COLO668 (cell line): ENCODE results near the gene NR4A2.

Experiments used
- DNase-seq: peaks from one replicate; lab custom pipeline; 2025; ENCODE audit not compliant: unreplicated experiment; lab: John Stamatoyannopoulos, UW

Gene NR4A2

DNA sequence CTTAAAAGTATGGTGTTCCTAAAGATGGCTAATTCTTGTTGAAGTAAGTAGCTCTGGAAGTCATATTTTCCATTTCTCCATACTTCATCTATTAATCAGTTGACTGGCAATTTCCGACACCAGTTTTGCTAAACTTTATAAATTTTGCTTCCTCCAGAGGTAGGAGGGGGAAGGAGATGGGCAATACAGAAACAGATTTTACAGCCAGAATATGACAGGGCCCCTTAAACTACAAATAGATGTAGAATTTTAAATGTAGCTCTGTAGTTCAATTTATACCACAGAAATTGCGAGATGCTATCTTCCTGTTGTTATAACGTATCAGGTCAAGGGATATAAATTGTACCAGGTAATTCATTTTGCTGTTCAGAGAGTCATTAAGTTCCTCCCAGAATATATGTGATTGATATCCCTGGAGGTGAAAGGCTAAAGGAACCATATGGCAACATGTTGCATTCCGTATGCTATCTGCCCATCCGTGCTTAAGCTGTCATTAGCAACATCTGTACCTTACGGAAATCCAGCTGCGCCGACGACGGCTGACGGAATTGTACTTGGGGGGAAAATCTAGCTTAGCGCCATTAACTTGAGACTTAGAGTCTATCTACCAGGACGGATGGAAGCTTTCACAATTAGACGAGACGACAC is 8.4 kb upstream of the NR4A2 start:
- peak; percentile 63 for DNase-seq

DNA sequence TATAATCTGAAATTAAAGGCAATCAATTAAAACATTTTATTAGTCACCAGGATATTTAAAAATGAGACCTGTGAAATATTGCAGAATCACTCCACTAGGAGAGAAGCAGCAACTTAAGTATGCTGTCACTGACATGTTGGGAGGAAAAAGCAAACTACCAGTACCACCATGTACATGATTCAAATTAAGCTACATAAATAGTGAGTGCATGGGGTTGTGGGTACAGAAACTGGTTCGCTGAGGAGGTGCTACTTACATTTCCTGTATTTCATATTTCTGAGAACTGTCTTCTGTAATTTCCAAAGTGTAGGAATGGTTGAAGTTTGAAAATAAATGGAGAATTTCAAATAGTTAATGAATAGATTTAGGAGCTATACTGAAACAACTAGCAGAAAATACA is 7.9 kb upstream of the NR4A2 start:
- no peak for DNase-seq

- no peak for DNase-seq
Measured at GRCh38 chr2:156339865-156340264, 7.3 kb upstream of the NR4A2 start.

GRCh38 chr2:156339110-156339847 is 6.8 kb upstream of the NR4A2 start:
- peak; percentile 24 for DNase-seq

DNA sequence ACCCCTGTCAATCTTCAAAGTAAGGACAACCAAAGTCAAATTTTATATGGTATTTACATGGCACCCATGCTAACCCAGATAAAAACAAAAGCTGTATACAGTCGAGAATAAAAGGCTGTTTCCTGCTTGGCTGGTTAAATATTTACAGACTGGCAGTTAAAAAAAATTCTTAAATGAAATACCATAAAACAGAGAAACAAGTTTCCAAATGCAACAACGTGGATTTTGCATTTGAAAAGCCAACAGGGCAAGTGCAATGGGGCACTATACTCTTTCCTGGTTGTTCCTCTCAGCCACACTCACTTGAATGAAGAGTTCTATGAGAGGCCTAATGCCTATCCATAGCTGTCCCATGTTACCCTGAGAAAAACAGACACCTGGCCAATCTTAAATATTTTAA is 6.1 kb upstream of the NR4A2 start:
- no peak for DNase-seq

GRCh38 chr2:156334496-156335478 is 2.3 kb upstream of the NR4A2 start:
- peak; percentile 90 for DNase-seq

DNA sequence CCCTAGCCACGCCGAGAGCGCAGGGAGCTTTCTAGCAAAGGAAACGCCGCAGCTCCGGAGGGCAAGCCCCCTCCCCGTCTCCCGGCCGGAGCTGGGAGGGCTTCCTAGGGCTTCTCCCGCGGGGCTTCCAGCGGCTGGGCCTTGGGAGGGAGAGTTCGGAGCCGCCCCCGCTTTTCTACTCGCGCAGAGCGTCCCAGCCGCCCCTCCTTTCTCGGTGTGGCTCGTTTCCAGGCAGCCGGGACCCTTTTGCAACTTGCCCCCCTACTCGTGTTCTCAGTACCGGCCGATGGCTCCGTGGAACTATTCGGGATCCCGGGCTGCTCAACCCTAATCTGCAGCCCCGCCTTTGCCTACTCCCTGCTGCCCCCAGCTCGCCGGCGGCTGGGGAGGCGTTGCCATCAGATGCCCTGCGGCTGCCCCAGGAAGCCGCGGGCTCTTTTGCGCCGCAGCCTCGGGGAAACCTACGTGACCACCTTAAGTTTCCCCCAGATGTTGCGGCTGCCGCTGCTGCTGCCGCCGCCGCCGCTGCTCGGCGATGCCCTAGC is 1.5 kb upstream of the NR4A2 start:
- peak; percentile 82 for DNase-seq

DNA sequence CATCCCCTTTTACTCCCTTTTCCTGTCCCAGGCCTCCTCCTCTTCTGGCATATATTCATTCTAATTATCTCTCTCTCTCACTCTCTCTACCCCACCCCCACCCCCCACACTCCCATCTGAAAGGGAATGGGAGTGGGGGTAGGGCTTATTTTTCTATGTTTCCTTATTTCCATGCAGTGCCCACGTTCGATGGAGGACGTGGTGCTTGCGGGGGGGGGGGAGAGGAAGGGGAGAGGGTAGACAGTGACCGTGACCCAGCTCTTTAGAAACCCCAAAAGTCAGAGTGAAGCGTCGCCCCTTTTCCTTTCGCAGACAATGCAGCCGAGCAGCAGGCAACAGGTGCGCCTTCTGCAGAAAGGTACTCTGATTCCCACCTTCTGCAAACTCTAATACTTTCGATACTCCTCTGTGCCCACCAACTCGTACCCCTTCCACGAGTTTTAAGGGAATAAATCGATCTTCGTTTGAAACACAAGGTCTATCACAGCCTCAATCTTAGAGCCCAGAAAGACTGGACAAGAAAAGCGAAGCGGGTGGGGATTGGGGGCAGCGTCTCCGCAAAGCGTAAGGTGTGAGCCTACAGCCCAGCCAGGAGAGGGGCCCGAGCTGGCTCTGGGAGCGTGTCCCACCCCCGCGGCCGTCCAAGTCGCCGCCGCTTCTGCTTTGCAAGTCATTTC is 891 bp upstream of the NR4A2 start:
- DNase-seq: peak; percentile 47

- DNase-seq: no peak
Measured at GRCh38 chr2:156332284-156332533, 312 bp downstream of the NR4A2 start.

DNA sequence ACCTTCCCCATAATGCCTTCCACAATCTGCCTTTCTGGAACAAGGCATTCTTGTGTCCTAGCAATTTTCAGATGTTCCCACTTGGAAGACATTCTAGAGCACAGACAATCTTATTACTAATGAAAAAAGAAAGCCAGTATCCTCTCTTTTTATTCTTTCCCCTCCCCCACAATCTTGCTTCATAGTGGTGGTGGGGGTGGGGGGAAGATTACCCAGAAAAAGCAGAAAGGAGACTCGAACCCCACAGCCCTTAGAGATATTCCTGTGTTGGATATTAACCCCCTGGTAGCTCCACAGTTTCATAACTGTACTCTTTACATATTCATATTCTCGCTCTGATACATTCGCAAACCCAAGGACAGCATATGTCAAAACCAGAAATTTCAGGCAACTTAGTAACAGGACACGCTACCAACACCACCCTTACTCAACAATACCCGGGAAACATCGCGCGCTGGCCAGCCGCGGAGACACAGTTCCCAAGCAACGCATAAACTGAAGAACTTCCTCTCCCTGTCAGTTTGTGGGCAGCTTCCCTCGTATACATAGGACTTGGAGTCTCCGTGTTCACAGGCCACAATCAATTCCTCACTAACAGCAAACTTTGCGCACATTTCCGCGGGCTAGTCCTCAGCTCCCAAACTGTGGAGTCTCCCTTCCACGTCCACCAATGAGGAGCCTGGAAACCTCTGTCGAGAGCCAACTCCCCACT is 793 bp downstream of the NR4A2 start:
- DNase-seq: peak; percentile 72

DNA sequence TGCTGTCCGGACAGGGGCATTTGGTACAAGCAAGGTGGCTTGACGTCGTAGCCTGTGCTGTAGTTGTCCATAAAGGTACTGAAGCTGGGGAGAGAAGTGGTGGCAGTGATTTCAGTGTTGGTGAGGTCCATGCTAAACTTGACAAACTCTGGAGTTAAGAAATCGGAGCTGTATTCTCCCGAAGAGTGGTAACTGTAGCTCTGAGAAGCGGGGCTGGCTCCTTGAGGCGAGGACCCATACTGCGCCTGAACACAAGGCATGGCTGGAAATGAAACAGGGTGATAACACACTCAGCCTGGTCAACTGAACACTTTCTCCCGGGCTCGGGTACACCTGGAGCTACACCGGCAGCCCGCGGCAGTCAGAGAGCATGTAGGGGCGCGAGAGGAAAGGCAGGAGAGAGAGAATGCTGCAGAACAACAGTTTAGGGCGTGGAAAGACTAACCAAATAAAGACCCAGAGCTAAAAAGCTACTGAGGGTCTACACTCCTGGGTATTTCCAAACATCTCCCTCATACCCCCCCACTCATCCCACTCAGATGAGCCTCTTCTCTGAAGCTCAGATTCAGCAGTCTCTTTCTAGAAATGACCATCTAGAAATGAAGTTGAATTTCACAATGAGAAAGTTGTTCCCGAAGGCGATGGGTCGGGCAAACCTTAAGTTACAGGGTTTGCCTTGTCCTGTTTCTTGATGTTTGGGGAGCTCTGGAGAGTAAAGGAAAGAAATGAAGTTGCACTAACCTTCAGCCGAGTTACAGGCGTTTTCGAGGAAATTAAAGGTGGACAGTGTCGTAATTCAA is 2.4 kb downstream of the NR4A2 start:
- no peak for DNase-seq

- no peak for DNase-seq
Measured at GRCh38 chr2:156329031-156329926, 3.2 kb downstream of the NR4A2 start.

DNA sequence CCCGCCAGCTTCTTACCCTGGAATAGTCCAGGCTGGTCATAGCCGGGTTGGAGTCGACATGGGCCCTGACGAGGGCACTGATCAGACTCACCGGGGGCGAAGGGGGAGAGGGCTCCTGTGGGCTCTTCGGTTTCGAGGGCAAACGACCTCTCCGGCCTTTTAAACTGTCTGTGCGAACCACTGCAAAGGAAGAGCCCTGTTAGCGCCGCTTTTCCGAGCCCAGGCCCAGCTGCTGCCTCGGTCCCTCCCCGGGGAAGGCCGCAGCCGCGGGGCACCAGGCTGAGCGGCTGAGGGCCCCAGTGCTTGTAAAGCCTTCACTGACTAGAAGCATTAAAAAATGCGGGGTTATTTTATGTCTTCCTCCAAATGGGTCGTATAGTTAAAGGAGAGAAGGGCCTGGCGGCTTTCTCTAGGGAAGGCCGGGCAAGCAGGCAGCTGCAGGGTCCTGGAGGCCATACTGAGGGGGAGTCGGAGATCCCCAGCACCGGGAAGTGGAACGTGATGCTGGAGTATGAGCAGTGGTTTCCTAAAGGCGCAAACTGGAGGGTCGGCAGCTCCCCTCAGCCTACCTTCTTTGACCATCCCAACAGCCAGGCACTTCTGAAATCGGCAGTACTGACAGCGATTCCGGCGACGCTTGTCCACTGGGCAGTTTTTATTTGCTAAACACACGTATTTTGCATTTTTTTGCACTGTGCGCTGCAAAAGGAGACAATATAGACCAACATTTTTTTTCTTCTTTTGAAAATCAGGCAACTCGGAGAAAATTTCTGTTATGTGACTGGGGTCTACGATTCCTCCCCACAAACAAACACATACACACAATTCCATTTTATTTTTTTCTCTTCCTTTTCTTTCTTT is 4.5 kb downstream of the NR4A2 start:
- no peak for DNase-seq

- no peak for DNase-seq
Measured at GRCh38 chr2:156326526-156327095, 5.9 kb downstream of the NR4A2 start.

DNA sequence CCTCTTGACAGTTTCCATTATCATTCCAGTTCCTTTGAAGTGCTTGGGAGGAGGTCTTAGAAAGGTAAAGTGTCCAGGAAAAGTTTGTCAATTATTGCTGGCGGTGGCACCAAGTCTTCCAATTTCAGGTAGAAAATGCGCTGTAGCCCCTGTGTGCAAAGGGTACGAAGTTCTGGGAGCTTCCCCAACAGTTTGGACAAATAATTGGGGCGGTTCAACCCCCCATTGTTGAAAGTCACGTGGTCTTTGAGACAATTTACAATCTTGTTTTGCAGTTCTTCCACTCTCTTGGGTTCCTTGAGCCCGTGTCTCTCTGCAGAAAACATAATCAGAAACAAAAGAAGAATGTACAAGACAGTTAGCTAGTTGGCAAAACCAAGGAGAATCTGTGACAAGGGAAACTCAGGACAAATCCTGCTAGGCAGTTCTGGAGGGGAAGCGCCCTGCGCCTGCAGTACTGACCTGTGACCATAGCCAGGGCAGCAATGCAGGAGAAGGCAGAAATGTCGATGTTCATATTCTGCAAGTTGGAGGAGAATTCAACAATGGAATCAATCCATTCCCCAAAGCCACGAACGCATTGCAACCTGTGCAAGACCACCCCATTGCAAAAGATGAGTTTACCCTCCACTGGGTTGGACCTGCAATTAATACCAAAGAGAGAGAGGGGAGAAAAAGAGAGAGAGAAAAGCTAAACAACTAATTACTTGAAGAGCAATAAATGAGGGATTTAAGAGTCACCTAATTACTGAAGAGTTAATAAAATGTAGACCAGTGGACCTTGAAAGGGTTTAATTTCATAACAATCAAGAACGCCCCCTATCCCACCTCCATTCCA is 6.6 kb downstream of the NR4A2 start:
- DNase-seq: no peak

DNA sequence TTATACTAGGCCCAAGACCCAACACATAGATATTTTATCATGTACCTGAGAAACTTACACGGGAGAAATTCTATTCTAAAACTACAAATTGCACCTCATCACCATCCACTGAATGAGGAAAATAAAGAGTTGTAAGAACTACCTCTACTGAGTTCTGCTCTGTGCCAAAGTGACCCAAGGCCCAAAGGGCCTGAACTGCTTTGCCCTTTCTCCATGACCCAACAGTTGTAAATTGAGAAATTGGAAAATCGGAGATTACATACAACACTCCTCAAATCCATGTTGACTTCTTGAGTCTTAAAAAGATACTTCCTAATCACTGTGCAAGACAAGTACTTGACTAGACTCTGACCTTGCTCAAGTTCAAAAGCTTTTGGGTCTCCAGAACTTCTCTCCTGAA is 8.8 kb downstream of the NR4A2 start:
- no peak for DNase-seq
